Activated naive CD4-positive, alpha-beta T cell treated with anti-CD3 and anti-CD28 coated beads, Interleukin-2, amount 10 ng/mL, durations not matched to agents 7 days and 5 days (primary cell): ENCODE measurements around the gene PARM1.

Experiments
- CTCF ChIA-PET: fragments of 350-600 bp; sonication (Branson Sonifier 250); formaldehyde crosslinking; loops from one replicate; lab custom pipeline; 2021; ENCODE audit warnings: antibody characterized with exemption; lab: Charles Lee
- DNase-seq: peaks from one replicate; pipeline ENCODE4 v3.0.0-alpha.2; 2020
- H3K27ac Mint-ChIP-seq: one replicate; pipeline ENCODE4 v1.8.0; 2021; ENCODE audit warnings: mild to moderate bottlenecking, moderate library complexity, mixed read lengths
- H3K27me3 Mint-ChIP-seq: one replicate; pipeline ENCODE4 v1.8.0; 2021; ENCODE audit warnings: mild to moderate bottlenecking, mixed read lengths
- H3K36me3 Mint-ChIP-seq: one replicate; pipeline ENCODE4 v1.8.0; 2021; ENCODE audit warnings: mixed read lengths
- H3K4me1 Mint-ChIP-seq: one replicate; pipeline ENCODE4 v1.8.0; 2021; ENCODE audit warnings: mixed read lengths
- H3K4me3 Mint-ChIP-seq: one replicate; pipeline ENCODE4 v1.8.0; 2021; ENCODE audit warnings: mild to moderate bottlenecking, moderate library complexity, mixed read lengths
- H3K9me3 Mint-ChIP-seq: one replicate; pipeline ENCODE4 v1.8.0; 2021; ENCODE audit warnings: mixed read lengths

Gene PARM1

DNA sequence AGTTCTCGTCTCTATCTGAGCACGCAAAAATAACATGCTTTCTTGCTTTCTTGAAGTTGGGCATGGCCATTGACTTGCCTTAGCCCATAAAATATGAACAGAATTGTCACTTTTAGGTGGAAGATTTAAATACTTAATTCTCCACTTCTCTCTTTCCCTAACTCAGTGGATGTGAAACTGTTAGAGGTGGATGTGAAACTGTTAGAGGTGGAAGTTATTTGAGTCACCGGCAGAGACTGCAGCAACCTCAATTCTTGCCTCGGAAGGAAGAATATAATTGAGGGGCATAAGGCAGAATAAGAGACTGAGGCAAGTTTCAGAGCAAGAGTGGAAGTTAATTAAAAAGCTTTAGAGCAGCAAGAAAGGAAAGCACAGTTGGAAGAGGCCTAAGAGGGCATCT is 2.8 kb upstream of the PARM1 start:
- H3K9me3 Mint-ChIP-seq = no peaks in the 10 kb centered on the region
- peaks cover 1% of the 10 kb centered on the region for H3K36me3 Mint-ChIP-seq
- H3K27ac Mint-ChIP-seq = no peak overlapping the region
- no peak for DNase-seq
- H3K27me3 Mint-ChIP-seq = peaks cover 39% of the 10 kb centered on the region
- H3K4me3 Mint-ChIP-seq = no peak overlapping the region
- CTCF ChIA-PET = no interaction called here
- peaks cover 16% of the 10 kb centered on the region for H3K4me1 Mint-ChIP-seq

DNA sequence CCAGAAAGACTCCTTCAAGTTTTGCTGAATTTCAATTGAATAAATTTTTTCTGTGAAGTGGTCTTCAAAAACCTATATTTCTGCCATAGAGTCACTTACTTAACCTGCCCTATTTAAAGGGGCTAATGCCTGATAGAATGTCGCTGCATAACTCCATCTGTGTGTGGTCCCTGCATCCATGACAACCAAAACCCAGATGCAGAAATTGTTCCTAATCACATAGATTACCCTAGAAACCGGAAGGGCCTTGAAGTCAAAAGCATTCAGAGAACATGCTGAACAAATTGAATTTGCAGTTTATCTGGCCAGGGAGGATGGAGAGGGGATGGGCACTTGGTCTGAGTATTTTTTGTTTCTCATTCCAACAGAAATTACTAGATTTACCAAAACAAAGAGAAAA is 1.5 kb upstream of the PARM1 start:
- Mint-ChIP-seq H3K27ac (no peak overlapping the region), H3K36me3 (peaks cover 1% of the 10 kb centered on the region), H3K9me3 (no peaks in the 10 kb centered on the region), H3K4me3 (no peak overlapping the region), H3K4me1 (peaks cover 16% of the 10 kb centered on the region), H3K27me3 (peaks cover 50% of the 10 kb centered on the region)
- DNase-seq = no peak
- CTCF ChIA-PET = no interaction called here

DNA sequence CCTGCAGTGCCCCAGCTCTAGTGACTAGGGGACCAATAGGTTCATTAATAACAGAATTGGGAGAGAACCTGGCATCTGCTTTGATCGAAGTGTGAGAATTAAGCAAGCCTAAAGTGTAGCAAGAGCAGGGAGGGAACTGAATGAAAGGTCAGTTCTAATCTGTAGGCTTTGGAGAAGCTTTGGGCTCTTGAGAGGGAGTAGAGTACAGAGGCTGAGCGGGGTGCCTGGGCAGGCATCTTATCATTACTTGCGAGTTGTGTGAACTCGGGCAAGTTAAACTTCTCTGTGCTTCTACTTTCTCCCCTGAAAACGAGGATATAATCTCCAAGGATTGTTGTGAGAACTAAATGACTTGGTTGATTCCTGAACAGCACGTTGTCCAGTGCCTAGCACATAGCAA is 906 bp upstream of the PARM1 start:
- Mint-ChIP-seq H3K36me3 (peaks cover 1% of the 10 kb centered on the region), H3K9me3 (no peaks in the 10 kb centered on the region), H3K27me3 (peaks cover 57% of the 10 kb centered on the region), H3K4me1 (peaks cover 16% of the 10 kb centered on the region), H3K27ac (no peak overlapping the region), H3K4me3 (no peak overlapping the region)
- no peak for DNase-seq
- CTCF ChIA-PET = no interaction called here

DNA sequence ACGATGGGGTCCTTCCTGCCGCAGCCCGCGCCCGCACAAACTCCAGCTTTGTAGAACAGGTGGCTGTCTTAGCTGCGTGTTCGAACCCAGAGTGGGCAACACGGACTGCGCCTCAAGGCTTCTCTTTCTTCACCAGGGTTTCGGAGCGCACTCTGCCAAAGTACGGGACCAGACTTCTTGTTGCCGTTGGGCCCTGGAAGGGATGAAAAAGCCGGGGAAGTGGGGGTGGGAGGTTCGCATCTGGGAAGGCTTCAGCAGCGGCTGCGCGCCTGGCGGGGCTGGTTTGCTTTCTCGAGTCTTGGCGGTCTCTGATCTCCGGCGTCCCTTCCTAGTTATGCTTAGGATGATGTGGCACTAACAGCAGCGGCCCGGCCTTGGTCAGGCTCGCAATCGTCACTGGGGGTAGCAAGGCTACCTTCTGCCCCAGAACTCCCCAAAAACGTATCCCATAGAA is 673 bp downstream of the PARM1 start:
- peak overlapping the region; percentile 40 for H3K4me3 Mint-ChIP-seq
- peaks cover 16% of the 10 kb centered on the region for H3K4me1 Mint-ChIP-seq
- H3K27me3 Mint-ChIP-seq = peaks cover 58% of the 10 kb centered on the region
- no peaks in the 10 kb centered on the region for H3K9me3 Mint-ChIP-seq
- H3K27ac Mint-ChIP-seq = no peak overlapping the region
- DNase-seq = no peak
- peaks cover 1% of the 10 kb centered on the region for H3K36me3 Mint-ChIP-seq
- CTCF ChIA-PET = no interaction called here

DNA sequence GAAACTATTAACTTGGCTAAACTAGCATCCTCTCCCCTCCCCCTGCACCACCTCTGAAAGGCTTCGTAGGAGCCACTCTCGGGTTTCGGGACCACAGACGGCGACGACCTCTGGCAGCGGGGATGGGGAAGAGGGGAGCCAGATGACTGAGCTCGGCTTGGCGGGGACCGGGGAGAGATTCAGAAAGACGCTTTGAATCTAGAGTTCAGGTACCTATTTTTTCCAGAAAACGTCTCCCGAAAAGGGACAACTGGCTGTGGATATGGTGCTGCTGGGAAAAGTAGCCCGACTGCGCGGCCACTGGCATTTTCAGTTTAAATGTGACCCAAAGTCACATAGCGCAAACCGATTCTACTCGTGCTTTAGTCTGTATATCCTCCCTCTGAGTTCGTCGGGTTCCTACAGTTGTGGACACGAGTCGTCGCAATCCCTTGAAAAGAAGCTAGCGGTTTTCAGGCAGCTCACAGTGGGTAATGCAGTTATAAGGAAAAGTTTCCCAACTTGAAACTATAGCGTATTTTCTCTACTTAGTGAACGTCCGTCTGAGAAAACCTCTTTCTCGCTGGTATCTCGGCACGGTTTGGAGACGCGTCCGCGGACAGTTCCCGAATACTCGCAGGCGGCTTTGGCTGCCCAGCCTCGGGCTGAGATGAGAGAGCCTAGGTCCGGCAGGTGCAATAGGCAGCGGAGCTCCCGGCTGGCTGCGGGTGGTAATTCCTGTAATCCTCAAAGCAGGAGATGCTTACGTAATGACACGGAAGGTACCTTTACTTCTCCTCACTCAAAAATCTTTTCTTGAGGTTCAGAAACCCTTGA is 1.3 kb downstream of the PARM1 start:
- H3K4me3 Mint-ChIP-seq = no peak overlapping the region
- no peak for DNase-seq
- no peak overlapping the region for H3K27ac Mint-ChIP-seq
- H3K9me3 Mint-ChIP-seq = no peaks in the 10 kb centered on the region
- H3K4me1 Mint-ChIP-seq = peaks cover 16% of the 10 kb centered on the region
- H3K27me3 Mint-ChIP-seq = peaks cover 58% of the 10 kb centered on the region
- CTCF ChIA-PET = no interaction called here
- peaks cover 1% of the 10 kb centered on the region for H3K36me3 Mint-ChIP-seq

DNA sequence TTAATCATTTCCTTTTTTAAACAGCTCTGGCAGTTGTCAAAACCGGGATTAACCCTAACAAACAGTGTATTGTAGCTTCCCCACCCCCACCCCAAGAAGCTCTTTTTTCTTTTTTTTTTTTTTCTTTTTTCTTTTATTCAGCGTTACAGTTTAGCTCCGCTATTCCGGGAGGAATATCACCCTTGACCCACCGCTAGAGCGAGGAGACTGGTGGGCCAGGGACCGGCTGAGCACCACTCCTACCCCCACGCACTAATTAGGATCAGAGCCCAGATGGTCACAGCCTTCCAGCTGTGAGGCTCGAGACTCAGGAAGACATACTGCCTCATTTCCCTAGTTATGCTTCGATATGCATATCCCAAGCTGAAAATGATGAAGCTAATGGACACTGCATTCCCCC is 2.0 kb downstream of the PARM1 start:
- no peak overlapping the region for H3K27ac Mint-ChIP-seq
- H3K9me3 Mint-ChIP-seq = no peaks in the 10 kb centered on the region
- peaks cover 58% of the 10 kb centered on the region for H3K27me3 Mint-ChIP-seq
- peaks cover 16% of the 10 kb centered on the region for H3K4me1 Mint-ChIP-seq
- H3K4me3 Mint-ChIP-seq = no peak overlapping the region
- H3K36me3 Mint-ChIP-seq = peaks cover 1% of the 10 kb centered on the region
- CTCF ChIA-PET = no interaction called here
- no peak for DNase-seq

DNA sequence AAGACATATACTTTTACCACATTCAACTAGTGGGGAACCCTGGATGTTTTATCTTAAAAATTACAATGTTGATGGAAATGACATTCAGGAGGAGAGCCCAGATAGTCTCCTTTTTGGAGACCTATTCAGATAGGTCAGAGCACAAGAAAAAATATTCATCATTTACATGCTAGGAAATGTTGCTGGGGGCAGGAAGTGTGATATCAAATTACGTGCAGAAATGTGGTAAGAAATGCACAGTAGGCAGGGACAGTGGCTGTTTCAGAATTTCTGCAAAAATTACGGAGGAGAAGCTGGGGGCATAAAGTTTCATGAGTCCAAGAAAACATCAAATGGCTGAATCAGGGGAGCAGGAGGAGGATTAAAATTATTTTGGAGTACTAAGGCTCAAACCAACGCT is 8.2 kb downstream of the PARM1 start:
- Mint-ChIP-seq H3K9me3 (no peaks in the 10 kb centered on the region), H3K36me3 (no peaks in the 10 kb centered on the region), H3K27ac (no peak overlapping the region), H3K4me1 (no peaks in the 10 kb centered on the region), H3K27me3 (peaks cover 13% of the 10 kb centered on the region), H3K4me3 (no peak overlapping the region)
- CTCF ChIA-PET = no interaction called here
- no peak for DNase-seq

DNA sequence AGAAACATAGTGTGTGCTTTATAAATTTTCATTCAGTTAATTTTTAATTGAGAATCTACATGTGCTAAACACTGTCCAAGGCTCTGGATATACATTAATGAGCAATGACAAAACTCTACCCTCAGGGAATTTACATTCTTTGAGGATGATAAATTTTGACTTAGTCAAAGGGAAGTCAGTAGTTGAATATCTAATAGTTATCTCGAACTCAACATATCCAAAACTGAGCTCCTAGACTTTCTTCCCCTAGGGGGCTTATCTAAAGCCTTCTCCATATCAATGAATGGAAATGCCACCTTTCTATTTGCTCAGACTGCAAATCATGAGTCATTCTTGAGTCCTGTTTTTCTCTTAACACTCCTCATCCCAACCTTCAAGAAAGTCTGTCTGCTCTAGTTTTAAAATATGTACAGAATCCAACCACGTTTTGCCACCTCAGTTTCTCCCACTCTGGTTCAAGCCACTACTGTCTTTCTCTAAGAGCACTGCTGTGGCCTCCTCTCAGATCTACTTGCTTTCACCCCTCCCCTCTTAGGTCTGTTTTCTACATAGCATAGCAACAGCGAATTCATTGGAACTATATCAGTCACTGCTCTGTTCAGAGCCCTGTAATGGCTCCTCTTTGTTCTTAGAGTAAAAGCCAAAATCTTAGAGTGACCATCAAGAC is 9.5 kb downstream of the PARM1 start:
- Mint-ChIP-seq H3K4me1 (no peaks in the 10 kb centered on the region), H3K27me3 (peaks cover 3% of the 10 kb centered on the region), H3K36me3 (no peaks in the 10 kb centered on the region), H3K27ac (no peak overlapping the region), H3K4me3 (no peak overlapping the region), H3K9me3 (no peaks in the 10 kb centered on the region)
- CTCF ChIA-PET = no interaction called here
- DNase-seq = no peak

DNA sequence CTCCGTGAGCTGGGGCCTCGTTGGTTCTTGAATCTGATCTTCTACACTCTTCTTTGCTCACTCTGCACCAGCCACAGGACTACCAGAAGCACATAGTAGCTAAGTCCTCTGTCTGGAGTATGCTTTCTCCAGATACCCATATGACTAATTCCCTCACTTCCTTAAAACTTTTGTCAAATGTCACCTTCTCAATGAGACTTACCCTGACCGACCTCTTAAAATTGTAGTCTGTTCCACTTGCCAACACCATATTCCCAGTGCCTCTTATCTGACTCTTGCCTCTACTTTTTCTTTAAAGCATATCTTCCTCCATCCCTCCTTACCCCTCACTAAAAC is 10.0 kb downstream of the PARM1 start:
- no peak overlapping the region for H3K27ac Mint-ChIP-seq
- no peaks in the 10 kb centered on the region for H3K36me3 Mint-ChIP-seq
- no peaks in the 10 kb centered on the region for H3K4me1 Mint-ChIP-seq
- no peak overlapping the region for H3K4me3 Mint-ChIP-seq
- DNase-seq = no peak
- H3K9me3 Mint-ChIP-seq = no peaks in the 10 kb centered on the region
- CTCF ChIA-PET = no interaction called here
- H3K27me3 Mint-ChIP-seq = peaks cover 3% of the 10 kb centered on the region

DNA sequence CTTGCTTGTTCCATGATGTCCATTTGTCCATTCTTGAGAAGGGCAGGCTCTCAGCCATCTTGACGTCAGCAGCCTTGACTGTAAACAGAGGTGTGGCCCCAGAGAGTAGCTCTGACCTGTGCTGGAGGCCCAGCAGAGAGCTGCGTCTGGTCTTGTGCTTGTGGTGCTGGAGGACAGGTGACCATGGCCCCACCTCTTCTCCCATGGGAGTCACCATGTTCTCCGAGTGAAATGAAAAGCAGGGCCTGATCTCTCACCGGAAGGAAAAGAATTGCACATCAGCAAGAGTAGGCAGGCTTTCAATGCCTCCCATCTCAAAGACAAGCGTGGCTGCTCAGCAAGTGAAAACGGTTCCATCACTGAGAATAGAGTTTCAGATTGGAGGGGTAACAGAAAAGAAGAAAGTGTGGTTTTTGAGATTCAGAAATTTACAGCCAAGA is 11.5 kb downstream of the PARM1 start:
- Mint-ChIP-seq H3K27me3 (peaks cover 3% of the 10 kb centered on the region), H3K36me3 (no peaks in the 10 kb centered on the region), H3K4me1 (no peaks in the 10 kb centered on the region), H3K9me3 (no peaks in the 10 kb centered on the region), H3K27ac (no peak overlapping the region), H3K4me3 (no peak overlapping the region)
- CTCF ChIA-PET = no interaction called here
- no peak for DNase-seq

DNA sequence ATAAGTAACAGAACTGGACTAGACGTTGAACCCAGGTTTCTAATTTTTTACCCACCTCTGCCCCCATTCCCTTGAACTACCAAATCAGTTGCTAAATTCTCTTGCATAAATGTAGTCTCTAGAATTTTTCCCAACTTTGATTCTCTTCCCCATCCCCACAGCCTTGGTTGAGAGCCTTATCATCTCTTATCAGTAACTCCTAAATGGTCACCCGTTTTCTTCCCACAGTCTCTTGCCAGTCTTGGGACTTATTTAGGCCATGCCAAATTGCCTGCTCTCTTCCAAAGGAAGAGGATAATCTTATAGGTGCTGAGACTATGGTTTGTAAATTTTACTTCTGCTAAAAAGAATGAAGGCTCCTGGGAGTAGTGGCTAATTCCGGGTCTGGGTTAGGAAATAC is 13.3 kb downstream of the PARM1 start:
- DNase-seq = no peak
- CTCF ChIA-PET = no interaction called here

DNA sequence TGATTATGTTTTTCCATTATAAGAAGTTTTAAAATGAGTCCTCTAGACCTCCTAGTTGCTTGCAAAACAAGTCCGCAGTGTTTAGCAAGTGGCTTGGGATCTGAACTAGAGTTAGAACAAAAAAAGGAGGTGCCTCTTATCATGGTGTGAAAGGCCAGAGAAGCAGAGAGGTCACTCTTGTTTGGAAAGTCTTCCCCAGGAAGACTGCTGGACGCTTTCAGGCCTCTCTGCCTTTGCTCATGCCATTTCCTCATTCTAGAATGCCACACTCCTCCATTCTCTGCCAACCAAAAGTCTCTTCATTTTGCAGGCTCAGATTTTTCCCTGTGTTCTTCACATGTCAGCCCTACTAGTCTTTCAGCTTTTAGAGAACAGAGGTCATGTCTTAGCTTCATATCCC is 14.9 kb downstream of the PARM1 start:
- H3K4me1 Mint-ChIP-seq = no peaks in the 10 kb centered on the region
- peaks cover 3% of the 10 kb centered on the region for H3K27me3 Mint-ChIP-seq
- H3K9me3 Mint-ChIP-seq = no peaks in the 10 kb centered on the region
- no peaks in the 10 kb centered on the region for H3K36me3 Mint-ChIP-seq
- CTCF ChIA-PET = no interaction called here
- H3K4me3 Mint-ChIP-seq = no peak overlapping the region
- no peak overlapping the region for H3K27ac Mint-ChIP-seq
- no peak for DNase-seq

More for the DNA sequence above, 13.3 kb downstream of the PARM1 start:
- Mint-ChIP-seq H3K27ac (no peak overlapping the region), H3K4me1 (no peaks in the 10 kb centered on the region), H3K36me3 (no peaks in the 10 kb centered on the region), H3K9me3 (no peaks in the 10 kb centered on the region), H3K4me3 (no peak overlapping the region), H3K27me3 (peaks cover 3% of the 10 kb centered on the region)

DNA sequence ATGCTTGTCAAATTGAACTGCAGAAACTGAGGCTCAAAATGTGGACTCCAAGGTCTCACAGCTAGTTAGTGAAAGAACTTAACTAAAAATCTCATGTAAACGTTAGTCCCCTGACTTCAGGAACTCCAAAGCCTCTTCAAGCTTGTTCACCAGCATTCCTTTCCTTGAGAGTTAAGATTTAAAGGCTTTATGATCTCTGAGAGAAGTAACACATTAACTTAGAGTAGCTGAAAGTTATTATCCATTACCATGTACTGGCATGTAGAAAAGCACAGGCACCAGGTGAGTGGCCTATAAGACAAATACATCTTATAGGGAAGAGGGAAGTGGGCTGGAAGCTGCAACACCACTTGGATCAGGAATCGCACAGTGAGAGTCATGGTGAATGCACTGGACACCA is 15.3 kb downstream of the PARM1 start:
- H3K9me3 Mint-ChIP-seq = no peaks in the 10 kb centered on the region
- peaks cover 3% of the 10 kb centered on the region for H3K27me3 Mint-ChIP-seq
- H3K4me1 Mint-ChIP-seq = no peaks in the 10 kb centered on the region
- no peak for DNase-seq
- no peak overlapping the region for H3K27ac Mint-ChIP-seq
- H3K4me3 Mint-ChIP-seq = no peak overlapping the region
- no peaks in the 10 kb centered on the region for H3K36me3 Mint-ChIP-seq
- CTCF ChIA-PET = no interaction called here

DNA sequence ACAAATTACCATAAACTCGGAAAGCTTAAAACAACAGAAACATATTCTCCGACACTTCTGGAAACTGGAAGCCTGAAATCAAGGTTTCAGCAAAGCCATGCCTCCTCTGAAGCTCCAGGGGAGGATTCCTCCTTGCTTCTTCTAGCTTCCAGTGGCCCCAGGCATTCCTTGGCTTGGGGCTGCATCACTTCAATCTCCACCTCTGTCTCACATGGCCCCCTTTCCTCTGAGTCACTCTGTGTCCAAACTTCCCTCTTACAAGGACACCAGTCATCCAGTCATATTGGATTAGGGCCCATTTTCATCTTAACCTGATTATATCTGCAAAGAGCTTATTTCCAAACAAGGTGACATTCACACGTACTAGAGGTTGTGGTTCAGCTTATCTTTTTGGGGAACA is 17.3 kb downstream of the PARM1 start:
- Mint-ChIP-seq H3K4me1 (no peaks in the 10 kb centered on the region), H3K36me3 (no peaks in the 10 kb centered on the region), H3K27me3 (no peaks in the 10 kb centered on the region), H3K4me3 (no peak overlapping the region), H3K27ac (no peak overlapping the region), H3K9me3 (no peaks in the 10 kb centered on the region)
- CTCF ChIA-PET = no interaction called here
- DNase-seq = no peak

DNA sequence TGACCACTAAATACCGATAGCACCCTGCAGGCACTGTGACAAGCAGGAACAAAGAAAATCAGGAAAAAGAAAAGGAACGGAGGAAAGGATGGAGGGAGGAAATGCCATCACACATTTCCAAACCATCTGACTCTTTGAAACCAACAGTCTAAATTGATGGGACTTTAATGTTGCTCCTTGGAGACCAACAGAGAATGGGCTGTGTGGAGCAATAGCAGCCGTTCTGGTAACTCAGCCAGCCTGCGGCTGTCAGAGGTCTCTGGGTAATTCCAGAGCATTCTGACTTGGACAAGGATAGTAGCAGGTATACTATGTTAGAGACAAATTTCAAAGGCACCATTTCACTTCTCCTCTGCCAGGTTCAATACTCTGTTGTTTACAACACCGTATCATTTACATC is 18.0 kb downstream of the PARM1 start:
- H3K4me3 Mint-ChIP-seq = no peak overlapping the region
- no peaks in the 10 kb centered on the region for H3K9me3 Mint-ChIP-seq
- DNase-seq = no peak
- no peaks in the 10 kb centered on the region for H3K36me3 Mint-ChIP-seq
- CTCF ChIA-PET = no interaction called here
- no peak overlapping the region for H3K27ac Mint-ChIP-seq
- H3K4me1 Mint-ChIP-seq = no peaks in the 10 kb centered on the region
- H3K27me3 Mint-ChIP-seq = no peaks in the 10 kb centered on the region
